DND-41 (cell line): ENCODE data around the gene AMPD2.

ENCODE experiments used
- EZH2 ChIP-seq: IDR thresholded peaks from 3 replicates; pipeline ENCODE4 v1.6.1; 2012; ENCODE audit warnings: borderline replicate concordance, low read depth, mild to moderate bottlenecking, moderate library complexity, low read length, inconsistent platforms; ENCODE audit not compliant: severe bottlenecking
- TF ChIP-seq, protein P1 (sequence below): IDR thresholded peaks from 2 replicates; pipeline ENCODE4 v1.5.1; 2012; ENCODE audit warnings: borderline replicate concordance, low read length, moderate library complexity, mild to moderate bottlenecking; ENCODE audit not compliant: poor library complexity, severe bottlenecking; ENCODE audit errors: extremely low read depth

GRCh38 chr1:109677459-109677858 is 57.8 kb downstream of the AMPD2 start:
- TF ChIP-seq, protein P1, sequence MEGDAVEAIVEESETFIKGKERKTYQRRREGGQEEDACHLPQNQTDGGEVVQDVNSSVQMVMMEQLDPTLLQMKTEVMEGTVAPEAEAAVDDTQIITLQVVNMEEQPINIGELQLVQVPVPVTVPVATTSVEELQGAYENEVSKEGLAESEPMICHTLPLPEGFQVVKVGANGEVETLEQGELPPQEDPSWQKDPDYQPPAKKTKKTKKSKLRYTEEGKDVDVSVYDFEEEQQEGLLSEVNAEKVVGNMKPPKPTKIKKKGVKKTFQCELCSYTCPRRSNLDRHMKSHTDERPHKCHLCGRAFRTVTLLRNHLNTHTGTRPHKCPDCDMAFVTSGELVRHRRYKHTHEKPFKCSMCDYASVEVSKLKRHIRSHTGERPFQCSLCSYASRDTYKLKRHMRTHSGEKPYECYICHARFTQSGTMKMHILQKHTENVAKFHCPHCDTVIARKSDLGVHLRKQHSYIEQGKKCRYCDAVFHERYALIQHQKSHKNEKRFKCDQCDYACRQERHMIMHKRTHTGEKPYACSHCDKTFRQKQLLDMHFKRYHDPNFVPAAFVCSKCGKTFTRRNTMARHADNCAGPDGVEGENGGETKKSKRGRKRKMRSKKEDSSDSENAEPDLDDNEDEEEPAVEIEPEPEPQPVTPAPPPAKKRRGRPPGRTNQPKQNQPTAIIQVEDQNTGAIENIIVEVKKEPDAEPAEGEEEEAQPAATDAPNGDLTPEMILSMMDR: no peak
- TF ChIP-seq EZH2: no peak
